Testis (tissue), 3 donors: ENCODE results near the gene PPA2. TPM values are rescaled to one million over a fixed set of nuclear protein-coding genes. Genes with fewer than 3 reads are reported as not detected.

Experiments used
- DNase-seq: peaks from one replicate; pipeline ENCODE4 v3.0.0-alpha.2; 2019
- H3K27ac ChIP-seq, 2 donors: fragments of 200-600 bp; sonication (generic); one replicate each; pipeline ENCODE4 v1.5.1; 2019
- H3K27me3 ChIP-seq: fragments of 200-600 bp; sonication (generic); one replicate; pipeline ENCODE4 v1.5.1; 2019
- H3K36me3 ChIP-seq: fragments of 200-600 bp; sonication (generic); one replicate; pipeline ENCODE4 v1.5.1; 2017; ENCODE audit warnings: low read depth; ENCODE audit errors: missing control alignments
- H3K4me1 ChIP-seq: fragments of 200-600 bp; sonication (generic); one replicate; pipeline ENCODE4 v1.5.1; 2019
- H3K4me3 ChIP-seq, 2 donors: fragments of 200-600 bp; sonication (generic); one replicate each; pipeline ENCODE4 v1.5.1; 2017 to 2019
- H3K9me3 ChIP-seq: fragments of 200-600 bp; sonication (generic); one replicate; pipeline ENCODE4 v1.5.1; 2017
- CTCF ChIP-seq, 3 experiments: fragments of 450-650 bp in 2 of 3; fragments of 200-600 bp in 1 of 3; sonication (generic) in 1 of 3; IDR thresholded peaks; one replicate each; pipeline ENCODE4 v1.5.1; 2016 to 2019; ENCODE audit warnings: antibody characterized with exemption in 3 of 3, mild to moderate bottlenecking in 2 of 3, moderate library complexity in 1 of 3
- POLR2A ChIP-seq: fragments of 450-650 bp; IDR thresholded peaks from one replicate; pipeline ENCODE4 v1.6.1; 2017; ENCODE audit warnings: antibody characterized with exemption, mild to moderate bottlenecking, moderate library complexity
- WGBS, 2 donors: methylation state at CpG; one replicate each; pipeline ENCODE4 v1.1.5; 2018; 5-methylcytosine and 5-hydroxymethylcytosine counted together
- intact Hi-C: fragments of 100-400 bp; cut with DNase I; formaldehyde crosslinking; loops from one replicate; pipeline ENCODE4 v1.15.1; 2023; ENCODE audit warnings: low total_unique reads
- polyA plus RNA-seq: library from polyadenylated mRNA; stranded (reverse); fragments of 350-450 nt; fragmentation: Illumina TruSeq; extraction: RNeasy Lipid Tissue Mini Kit (QIAGEN cat#74804); gene quantifications from one replicate; pipeline ENCODE4 v1.2.3, GENCODE V29; 2014; ENCODE audit warnings: low read depth, low replicate concordance; ENCODE audit not compliant: insufficient read depth
- total RNA-seq, 2 donors: library from RNA; depleted of rRNA; stranded (reverse); fragments of >200 nt; gene quantifications; one replicate each; pipeline ENCODE4 v1.2.3, GENCODE V29; 2016

The PPA2 gene
- total and polyA plus RNA-seq, 3 donors from 2014 or later = 40.6 to 71.3 (median 48.1) TPM

- Histone ChIP-seq H3K27ac (no peak overlapping the region), H3K9me3 (no peaks in the 10 kb centered on the region), H3K27me3 (no peaks in the 10 kb centered on the region), H3K4me3 (no peak overlapping the region), H3K36me3 (no peaks in the 10 kb centered on the region), H3K4me1 (no peaks in the 10 kb centered on the region)
- 65 to 76% methylated on average over 4 of the region's 4 CpGs for WGBS, 2 donors
- TF ChIP-seq POLR2A = no peak
- TF ChIP-seq CTCF (IDR thresholded peaks at IDR 0.05) = no peak
- DNase-seq = no peak
- intact Hi-C loops = no loop called here
Measured at GRCh38 chr4:105392858-105393257, 81.0 kb downstream of the PPA2 start.

GRCh38 chr4:105389167-105389566, 84.7 kb downstream of the PPA2 start:
- intact Hi-C loops = no loop called here
- Histone ChIP-seq H3K4me1 (no peaks in the 10 kb centered on the region), H3K4me3 (no peak overlapping the region), H3K27ac (no peak overlapping the region), H3K27me3 (no peaks in the 10 kb centered on the region), H3K36me3 (no peaks in the 10 kb centered on the region), H3K9me3 (no peaks in the 10 kb centered on the region)
- TF ChIP-seq CTCF (IDR thresholded peaks at IDR 0.05) (no peak), POLR2A (no peak)
- no peak for DNase-seq
- 89% methylated on average over 3 of the region's 3 CpGs for WGBS, 2 donors

GRCh38 chr4:105387466-105387865, 86.4 kb downstream of the PPA2 start:
- Histone ChIP-seq H3K9me3 (no peaks in the 10 kb centered on the region), H3K27me3 (no peaks in the 10 kb centered on the region), H3K27ac (no peak overlapping the region), H3K36me3 (no peaks in the 10 kb centered on the region), H3K4me1 (no peaks in the 10 kb centered on the region), H3K4me3 (no peak overlapping the region)
- intact Hi-C loops = no loop called here
- no peak for TF ChIP-seq CTCF (IDR thresholded peaks at IDR 0.05)
- no peak for TF ChIP-seq POLR2A
- DNase-seq = no peak
- WGBS, 2 donors = 92 to 94% methylated on average over 5 of the region's 5 CpGs

- TF ChIP-seq POLR2A = no peak
- TF ChIP-seq CTCF (IDR thresholded peaks at IDR 0.05) = no peak
- 78 to 82% methylated on average over 4 of the region's 4 CpGs for WGBS, 2 donors
- no peak for DNase-seq
- intact Hi-C loops = no loop called here
- Histone ChIP-seq H3K4me1 (no peaks in the 10 kb centered on the region), H3K27ac (no peak overlapping the region), H3K36me3 (no peaks in the 10 kb centered on the region), H3K27me3 (no peaks in the 10 kb centered on the region), H3K9me3 (no peaks in the 10 kb centered on the region), H3K4me3 (no peak overlapping the region)
Measured at GRCh38 chr4:105386012-105386411, 87.8 kb downstream of the PPA2 start.

GRCh38 chr4:105374071-105374470, 99.8 kb downstream of the PPA2 start:
- TF ChIP-seq POLR2A = no peak
- no peak for TF ChIP-seq CTCF (IDR thresholded peaks at IDR 0.05)
- Histone ChIP-seq H3K9me3 (no peaks in the 10 kb centered on the region), H3K4me1 (no peaks in the 10 kb centered on the region), H3K36me3 (no peaks in the 10 kb centered on the region), H3K4me3 (no peak overlapping the region), H3K27ac (no peak overlapping the region), H3K27me3 (no peaks in the 10 kb centered on the region)
- WGBS, 2 donors = 88 to 97% methylated on average over 3 of the region's 3 CpGs
- intact Hi-C loops = no loop called here
- no peak for DNase-seq
